GM18858 (cell line): ENCODE results near the gene CRBN.

ENCODE experiments used
- ATAC-seq: cut with Tn5 transposase; IDR thresholded peaks from one replicate; pipeline ENCODE4 v1.9.1; 2021; ENCODE audit not compliant: unreplicated experiment

CRBN gene

DNA sequence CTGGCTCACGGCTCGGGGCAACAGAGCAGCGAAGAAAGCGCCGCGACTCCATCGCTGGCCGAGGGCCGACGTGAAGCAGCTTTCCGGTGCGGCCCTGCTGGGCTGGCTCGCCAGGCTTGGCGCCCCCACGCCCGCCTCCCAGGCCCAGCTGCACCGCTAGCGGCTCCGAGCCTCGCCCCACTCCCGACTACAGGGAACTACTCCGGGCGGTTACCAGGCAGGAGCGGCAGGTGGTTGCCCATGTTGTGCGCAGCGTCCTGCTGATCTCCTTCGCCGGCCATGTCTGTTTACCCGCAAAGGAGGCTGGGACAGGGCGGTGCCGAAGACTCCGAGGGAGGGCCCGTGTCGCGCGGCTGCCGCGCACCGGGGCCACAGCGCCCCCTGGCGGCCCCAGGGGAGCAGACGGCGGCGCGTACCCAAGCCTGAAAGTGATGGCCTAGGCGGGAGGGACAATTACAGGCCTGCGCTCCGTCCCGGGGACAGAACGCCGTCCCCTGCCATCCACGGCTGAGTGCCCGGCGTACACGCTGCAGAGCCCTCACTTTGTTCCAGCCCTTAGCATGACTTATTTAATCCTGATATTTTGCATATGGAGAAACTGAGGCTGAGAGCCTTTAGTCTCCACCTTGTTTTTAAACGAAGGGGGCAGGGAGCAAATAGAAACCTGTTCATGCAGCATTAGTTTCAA is at the start of gene CRBN:
Gene CRBN (minus strand): TSS at position 285 of the 688 bp plus-strand sequence. CDS start 4 bp downstream, at position 281.
- ATAC-seq, result peak; percentile 98

DNA sequence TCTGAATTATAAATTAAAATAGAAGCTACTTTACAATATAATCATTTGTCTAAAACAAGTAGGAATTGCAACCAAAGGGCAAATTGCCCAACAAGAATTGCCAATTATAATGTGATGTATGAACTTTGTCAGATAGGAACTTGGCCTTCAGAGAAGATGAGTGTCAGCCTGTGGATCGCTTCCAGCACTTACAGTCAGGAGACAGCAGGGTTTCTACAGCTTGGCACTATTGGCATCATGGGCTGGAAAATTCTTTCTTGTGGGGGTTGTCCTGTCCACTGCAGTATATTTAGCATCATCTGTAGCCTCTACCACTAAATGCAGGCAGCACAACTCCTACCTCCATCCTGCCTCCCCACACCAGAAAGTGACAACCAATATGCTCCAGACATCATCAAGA is 48.1 kb upstream of the CRBN start:
- ATAC-seq, result no peak

DNA sequence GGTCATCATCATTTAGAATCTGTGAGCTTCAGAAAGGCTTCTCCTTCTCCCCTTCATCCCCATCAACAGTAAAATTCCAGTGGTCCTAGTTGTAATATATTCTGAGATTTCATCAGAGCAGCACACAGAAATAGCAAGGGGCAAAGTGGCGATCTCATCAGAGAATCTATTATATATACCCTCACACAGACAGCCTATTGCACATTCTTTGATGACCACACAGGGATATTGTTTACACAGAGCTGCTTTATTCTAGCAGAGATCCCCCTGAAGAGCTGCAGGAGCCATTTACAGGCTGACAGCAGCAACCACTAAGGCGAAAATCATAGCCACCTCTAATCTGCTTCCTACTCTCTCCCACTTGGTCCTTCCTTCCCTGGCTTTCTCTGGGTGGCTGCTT is 42.0 kb upstream of the CRBN start:
- ATAC-seq, result no peak

DNA sequence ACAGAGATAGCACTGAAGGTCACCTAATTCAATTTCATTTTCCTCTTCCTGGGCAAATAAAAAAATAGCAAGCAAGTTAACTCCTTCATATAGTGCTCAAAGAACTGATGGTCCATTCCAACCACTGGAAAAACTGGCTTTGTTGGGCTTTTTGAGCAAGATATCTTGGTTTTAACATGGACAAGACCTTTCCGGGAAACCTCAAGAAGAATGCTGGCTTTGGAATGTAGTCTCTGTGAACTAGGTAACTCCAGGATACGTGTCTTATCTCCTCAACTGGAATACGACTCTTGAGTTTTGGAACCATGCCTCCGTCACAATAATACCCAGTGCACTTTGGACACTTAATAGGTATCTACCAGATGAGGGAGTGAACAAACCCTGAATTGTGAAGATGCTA is 36.9 kb upstream of the CRBN start:
- ATAC-seq, result no peak

DNA sequence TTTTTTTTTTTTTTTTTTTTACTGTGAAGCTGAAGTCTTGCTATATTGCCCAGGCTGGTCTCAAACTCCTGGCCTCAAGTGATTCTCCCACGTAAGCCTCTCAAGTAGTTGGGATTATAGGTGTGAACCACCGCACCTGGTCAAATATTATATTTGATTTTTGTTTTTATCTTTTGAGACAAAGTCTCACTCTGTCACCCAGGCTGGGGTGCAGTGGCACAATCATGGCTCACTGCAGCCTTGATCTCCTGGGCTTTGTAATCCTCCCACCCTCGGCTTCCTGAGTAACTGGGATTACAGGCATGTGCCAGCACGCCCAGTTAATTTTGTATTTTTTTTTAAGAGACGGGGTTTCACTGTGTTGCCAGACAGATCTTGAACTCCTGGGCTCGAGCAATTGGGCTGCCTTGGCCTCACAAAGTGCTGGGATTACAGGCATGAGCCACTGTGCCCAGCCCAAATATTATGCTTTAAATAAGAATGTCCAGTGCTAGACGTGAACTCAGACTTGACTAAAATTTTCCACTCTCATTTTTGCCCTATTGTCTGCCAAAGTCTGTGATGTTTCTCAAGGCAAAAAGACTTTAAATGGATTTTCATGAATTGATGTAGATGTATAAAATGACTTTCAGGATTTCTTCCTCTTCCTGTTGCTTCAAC is 33.4 kb upstream of the CRBN start:
- no peak for ATAC-seq

DNA sequence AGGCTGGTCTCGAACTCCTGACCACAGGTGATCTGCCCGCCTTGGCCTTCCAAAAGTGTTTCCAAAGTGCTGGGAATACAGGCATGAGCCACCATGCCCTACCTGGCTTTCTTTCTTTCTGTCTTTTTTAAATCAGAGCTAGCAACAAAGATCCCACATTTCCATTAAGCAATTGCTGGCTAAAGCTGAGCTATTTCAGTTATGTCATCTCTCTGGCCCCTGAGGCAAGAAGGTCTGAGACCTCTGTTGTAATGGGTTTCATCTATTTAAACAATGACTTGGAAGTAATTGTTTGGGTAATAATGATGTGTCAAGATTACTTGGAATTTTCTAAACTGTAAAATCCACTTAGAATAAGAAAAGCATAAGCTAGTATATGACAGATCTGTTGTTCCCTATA is 30.2 kb upstream of the CRBN start:
- no peak for ATAC-seq

DNA sequence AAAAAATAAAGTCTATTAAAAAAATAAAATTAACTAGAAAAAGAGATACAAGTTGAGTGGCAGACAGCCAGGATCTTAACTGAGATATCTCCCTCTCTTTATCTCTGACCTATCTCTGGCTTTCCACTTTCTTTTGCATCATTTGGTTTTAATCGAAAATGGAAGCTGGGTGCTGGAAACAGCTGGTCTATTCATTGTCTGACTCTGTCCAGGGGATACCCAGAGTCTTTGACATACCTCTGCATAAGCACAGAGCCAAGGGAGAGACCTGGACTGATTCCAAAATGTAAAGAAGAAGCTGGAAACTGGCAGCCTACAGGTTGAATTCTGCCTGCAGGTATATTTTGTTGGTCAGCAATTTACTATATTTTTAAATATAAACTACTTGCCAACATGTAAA is 29.6 kb upstream of the CRBN start:
- no peak for ATAC-seq

DNA sequence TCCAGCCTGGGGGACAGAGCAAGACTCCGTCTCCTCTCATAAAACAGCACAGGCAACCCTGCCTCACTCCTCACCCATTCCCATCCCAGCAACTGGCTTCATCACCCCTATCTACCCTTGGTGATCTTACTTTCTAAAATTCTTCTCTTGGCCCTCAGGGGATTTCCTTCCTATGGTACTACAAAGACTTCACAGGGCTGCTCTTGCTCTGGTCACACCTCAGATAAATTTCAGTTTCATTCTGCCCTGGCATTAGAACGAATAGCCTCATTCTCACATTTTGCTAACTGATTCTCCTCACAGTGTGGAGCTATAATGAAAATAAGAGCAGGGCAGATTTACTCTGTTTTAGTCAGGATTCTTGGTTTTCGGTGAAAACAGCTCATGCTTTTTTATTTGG is 22.1 kb upstream of the CRBN start:
- ATAC-seq, result peak; percentile 95

DNA sequence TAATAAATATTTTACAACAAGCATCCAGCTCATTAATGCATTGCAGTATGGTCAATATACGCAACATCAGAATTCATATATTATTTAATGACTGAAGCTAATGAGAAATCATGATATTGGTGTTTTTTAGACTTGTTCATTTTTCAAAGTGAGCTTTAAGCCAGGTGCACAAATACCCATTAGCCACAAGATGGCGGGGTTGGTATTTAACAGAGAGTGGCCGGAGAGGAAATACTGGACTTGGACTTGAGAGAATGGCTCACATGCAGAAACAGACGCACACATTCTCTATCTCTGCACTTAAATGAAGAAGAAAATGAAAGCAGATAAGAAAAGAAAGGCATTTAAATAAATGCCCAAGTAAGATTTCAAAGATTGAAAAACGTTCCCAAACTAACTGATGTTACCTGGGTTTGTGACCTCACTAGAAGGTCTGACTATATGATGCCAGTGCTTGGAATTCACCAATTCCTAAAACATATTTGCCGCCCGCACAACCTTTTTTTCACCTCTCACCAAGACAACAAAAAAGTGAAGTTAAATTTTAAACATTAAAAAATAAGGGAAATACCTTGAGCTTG is 21.2 kb upstream of the CRBN start:
- peak; percentile 52 for ATAC-seq

DNA sequence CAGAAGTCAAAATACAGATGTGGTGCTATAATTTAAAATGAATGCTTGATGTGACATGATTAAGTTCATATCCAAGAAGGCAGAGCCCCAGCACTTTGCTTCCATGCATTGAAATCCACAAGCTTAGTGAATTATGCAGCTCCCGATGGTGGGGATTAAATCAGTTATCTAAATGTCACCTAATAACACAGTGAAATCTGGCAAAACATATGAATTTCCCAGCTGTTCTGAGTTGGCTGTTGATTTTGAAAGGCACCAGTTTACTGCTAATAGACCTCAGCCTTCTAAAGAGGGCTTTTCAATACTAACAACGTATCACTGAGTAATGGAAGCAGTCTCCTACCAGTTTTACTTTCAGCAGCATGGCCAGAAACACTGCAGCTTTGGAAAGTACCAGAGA is 19.8 kb upstream of the CRBN start:
- ATAC-seq, result no peak

DNA sequence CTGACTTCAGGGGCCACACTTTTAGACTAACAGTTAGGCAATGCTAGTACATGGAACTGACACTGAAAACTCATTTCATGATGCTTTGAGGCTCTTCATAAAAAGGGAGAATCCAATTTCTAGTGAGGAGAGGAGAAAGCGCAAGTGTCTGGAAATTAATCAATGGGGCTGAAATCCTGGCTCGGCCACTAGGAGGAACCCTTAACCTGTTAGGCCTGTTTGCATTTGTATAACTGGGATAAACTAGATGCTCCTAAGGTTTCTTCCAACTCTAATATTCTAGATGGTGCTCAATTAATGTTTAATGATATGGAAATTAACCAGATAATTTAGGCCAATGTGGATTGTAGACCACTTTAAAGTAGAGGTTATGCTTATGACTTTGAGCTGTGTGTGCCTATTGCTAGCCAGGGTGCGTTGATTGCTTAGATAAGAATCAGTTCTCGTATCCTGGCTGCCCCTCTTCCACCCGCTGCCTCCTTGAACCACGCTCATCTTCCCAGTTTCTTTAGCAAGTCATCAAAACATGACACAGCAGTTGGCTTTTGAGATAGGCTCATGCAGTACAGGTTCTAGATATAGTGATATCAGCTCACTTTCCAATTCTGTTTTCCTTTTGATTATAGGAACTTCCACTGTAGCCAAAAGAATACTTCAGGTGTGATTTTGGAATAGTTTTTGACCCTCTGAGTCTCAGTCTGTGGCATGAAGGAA is 16.8 kb upstream of the CRBN start:
- ATAC-seq, result no peak

DNA sequence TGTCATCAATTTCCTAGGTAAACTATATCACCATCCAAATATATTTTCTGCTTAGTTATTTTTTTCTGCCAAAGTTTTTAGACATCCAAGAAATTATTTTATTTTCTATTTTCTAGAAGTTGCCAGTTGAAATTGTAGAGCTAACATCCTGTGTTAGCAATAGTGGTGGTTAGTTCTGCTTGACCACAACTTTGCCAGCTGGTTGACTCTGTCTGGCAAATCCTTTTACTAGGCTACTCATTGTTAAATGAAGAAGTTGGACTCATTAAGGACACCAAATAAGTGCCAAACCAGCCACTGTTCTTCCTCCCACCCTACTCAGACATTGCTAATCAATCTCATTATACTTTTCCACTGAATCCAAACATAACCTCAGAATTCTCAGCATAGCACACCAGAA is 15.4 kb upstream of the CRBN start:
- ATAC-seq, result no peak

DNA sequence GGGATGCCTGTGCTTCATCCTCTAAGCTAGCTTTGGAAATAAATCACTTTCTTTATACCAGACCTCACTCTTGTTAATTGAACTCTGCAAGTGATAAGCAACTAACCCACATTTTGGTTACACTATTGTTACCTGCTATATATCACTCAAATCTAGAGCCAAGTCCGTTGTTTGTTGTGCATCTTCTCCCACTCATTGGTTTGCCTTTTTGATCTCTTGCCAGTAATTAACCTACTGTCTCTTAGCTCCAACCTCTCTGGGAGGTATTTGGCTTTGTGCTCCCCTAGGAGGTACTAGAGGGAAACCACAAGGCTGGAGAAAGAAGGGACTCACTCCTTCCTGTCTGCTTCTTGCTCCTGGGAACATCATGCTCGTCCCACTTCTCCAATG is 12.8 kb upstream of the CRBN start:
- ATAC-seq, result no peak

DNA sequence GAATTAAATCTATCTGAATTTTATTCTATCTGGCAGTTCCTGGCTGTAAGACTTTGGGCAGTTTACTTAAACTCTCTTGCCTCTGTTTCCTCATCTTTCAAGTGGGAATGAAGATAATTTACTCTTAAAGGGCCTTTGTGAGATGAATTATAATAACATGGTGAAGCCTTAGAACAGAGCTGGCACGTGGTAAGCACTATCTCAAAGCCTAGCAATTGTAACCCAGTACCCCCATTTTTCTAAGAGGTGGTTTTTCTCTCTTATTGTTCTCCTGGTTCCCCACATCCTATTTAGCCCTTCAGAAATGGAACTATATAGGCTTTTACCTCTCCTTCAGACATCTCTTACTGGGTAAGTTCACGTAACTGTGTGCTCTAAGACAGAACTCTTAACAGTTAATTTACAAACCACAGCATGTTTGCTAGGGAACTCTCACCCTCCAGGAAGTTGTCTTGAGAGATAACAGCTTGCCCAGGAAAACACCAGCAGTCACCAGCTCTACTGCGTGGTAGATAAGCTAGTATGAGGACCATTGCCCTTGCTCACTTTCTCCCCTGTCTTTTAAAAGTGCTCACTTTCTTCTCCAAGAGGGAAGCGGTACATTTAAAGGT is 12.3 kb upstream of the CRBN start:
- no peak for ATAC-seq

DNA sequence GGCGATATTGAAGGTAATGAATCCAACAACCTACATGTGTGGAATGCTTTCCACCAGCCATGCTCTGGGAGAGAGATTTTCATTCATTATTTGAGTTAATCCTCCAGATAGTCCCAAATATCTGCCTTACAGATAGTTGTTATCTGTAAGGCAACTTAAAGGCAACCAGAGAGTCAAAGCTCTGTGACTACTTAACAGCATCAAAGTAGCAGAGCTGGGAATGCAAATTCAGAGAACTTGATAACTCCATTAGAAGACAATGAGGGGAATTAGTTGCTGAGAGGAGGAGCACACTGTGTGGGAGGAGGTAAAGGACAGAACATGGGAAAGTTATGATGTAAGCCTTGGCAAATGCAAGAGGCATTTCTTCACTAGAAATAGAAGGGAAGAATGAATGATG is 10.5 kb upstream of the CRBN start:
- no peak for ATAC-seq

DNA sequence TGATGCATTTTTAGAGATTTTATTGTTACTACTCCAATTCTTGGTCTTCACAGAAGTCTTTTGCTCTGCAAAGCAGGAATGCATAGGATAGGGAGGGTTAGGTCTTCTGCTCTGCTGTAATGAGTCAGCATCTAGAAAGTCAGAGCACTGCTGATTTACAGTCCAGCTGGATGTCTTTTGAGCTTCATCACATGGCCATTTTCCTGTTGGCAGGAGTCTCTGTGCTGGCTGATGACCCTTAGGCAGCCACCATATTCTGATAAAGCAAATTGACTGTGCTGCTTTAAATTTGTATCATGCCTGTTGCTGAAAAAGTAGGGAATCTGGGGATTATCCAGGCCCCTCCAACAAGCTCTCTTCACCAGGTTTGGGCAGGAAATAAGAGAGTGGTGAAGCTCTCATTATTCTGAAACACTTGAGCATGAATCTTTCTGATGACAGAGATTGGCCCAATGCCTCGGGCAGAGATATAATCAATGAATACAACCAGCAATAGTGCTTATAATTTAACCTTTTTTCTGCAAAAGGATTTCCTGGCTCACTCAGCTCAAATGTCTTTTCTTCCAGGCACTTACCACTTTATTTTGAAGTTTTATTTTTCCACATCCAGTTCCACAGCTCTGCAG is 9.7 kb upstream of the CRBN start:
- ATAC-seq, result no peak

DNA sequence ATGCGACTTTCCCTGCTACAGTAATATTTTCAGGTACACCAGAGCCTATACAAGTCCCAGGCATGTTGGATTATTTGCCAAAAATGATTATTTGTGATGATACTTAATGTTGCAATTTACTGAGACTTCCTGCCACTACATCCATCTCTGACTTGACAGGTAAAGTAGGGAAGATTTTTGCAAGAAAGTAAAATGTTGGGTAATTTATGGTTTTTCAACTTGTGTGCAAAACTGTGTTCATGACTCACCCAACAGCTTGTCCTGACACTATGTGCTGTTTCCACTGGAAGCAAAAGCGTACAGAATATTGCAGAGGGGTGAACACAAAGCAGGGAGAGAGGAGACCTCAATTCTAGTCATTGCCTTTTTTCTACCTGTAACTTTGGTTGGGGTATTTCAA is 5.4 kb upstream of the CRBN start:
- ATAC-seq, result no peak

DNA sequence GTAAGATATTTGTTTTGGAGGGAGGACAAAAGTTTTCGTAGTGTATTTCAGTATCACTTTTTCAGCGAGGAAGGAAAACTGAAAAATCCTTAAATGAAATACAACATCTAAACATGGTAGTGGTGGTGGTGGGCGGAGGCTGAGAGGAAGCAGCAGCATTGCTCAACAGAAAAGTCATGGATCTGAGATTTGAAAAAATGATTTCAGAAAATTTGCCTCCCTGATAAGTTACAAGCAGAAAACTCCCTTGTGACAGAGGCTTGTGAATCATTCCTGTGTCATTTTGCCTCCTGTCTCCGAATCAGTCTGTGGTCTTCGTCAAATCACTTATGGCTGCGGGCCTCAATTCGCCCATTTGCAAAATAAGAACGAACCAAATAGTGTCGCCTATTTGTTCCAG is 965 bp upstream of the CRBN start:
- no peak for ATAC-seq

DNA sequence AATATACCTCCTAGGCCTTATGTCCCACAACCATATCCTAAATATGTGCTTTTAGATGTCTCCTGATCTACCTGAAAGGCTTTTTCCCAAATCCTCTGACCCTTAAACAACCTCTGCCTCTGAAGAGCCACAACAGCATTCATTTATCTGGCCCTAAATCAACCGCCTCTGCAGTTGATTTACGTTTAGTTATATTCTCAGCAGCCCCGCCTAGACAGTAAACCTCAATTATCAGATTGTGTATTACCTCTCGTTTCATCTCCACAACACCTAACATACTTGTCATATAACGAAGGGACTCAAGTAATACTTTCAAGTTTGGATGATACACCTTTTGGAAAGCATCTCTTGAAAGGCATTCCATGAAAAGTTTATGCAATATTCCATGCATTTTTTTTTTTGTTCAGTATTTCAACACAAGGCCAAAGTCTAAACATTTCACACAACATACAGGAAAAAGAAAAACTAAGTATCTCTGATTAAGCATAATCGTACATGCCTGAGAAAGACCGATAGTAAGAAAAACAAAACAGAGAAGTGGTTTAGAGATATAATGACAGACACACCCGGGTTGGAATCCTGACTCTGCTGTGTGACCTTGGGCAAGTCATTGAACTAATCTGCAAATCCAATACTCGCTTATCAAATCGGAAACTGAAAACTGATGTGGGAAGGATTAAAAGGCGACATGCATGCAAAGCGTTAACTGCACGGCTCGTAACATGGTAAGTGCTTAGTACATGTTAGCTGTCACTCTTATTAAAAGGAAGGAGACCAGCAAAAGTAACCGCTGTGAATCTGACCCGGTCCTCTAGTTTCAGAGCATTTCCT is 778 bp downstream of the CRBN start:
- ATAC-seq, result no peak

DNA sequence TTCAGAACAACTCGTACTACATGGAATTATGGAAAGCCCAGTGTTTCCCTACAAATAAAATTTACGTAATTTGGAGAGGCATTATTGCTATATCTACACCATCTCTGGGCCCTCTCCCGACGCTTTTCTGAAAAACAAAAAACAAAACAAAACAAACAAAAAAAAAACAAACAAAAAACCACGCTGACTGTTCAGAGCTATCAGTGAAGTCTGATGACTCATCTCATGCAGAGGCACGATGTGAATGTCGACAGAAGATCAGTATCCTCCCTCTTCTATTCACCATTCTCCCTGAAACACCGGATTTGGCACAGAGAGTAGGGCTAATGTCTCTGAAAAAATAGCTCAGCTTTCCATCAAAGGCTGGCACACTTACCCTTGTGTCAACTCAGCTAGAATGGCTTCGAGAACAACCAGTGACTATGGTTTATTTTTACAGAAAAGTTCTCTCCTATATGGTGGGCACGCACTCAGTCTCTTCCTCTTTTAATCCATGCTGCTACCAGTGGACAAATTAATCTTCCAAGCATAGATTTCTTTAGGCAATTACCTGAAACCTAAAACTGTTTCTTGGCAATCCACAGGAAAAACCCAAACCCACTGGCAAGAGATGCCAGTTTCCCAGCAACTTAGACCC is 1.5 kb downstream of the CRBN start:
- ATAC-seq, result no peak
